Cardiac atrium fibroblast (primary cell): ENCODE measurements around the gene IFI44. TPM values are rescaled to one million over a fixed set of nuclear protein-coding genes. Genes with fewer than 3 reads are reported as not detected.

Experiments
- total RNA-seq: library from RNA; depleted of rRNA; stranded (reverse); fragments of >200 nt; gene quantifications from 2 replicates; pipeline ENCODE4 v1.2.3, GENCODE V29; 2015

IFI44 gene, protein sequence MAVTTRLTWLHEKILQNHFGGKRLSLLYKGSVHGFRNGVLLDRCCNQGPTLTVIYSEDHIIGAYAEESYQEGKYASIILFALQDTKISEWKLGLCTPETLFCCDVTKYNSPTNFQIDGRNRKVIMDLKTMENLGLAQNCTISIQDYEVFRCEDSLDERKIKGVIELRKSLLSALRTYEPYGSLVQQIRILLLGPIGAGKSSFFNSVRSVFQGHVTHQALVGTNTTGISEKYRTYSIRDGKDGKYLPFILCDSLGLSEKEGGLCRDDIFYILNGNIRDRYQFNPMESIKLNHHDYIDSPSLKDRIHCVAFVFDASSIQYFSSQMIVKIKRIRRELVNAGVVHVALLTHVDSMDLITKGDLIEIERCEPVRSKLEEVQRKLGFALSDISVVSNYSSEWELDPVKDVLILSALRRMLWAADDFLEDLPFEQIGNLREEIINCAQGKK
- total RNA-seq = 4.9 and 5.8 TPM in 2 replicates

GRCh38 chr1:78649628-78650027 lies at the start of gene IFI44:
IFI44 (plus strand) TSS chr1:78649831; CDS start chr1:78650196, 365 bp downstream.

DNA sequence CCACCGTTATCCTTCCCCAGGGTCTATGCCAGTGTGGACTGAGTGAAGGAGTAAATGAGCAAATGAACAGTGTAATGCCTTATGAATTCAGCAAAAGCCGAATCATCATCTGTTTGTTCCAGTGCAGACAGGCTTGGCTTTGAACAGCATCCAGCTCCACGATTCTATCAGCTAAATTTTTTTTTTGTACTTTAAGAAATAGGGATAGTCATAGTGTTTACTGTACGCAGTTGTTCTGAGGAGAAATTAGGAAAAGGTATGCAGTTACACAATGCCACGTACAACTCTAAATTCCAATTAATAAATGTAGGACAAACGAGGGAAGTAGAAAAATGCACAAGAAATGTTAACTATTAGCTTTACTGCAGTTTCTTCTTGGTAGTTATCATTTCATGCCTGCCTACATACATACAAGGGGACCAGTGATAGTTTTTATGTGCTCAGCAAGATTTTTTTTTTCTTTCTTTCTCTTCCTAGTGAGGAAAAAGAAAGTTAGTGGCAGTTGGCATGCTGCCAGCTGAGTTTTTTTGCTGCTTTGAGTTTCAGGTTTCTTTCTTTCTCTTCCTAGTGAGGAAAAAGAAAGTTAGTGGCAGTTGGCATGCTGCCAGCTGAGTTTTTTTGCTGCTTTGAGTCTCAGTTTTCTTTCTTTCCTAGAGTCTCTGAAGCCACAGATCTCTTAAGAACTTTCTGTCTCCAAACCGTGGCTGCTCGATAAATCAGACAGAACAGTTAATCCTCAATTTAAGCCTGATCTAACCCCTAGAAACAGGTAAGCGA lies 29.6 kb upstream of the IFI44 start, which contains the start of gene IFI44L:
TSS of gene IFI44L (plus strand) at position 646 of the 777 bp plus-strand sequence. CDS start 7,468 bp downstream, outside the sequence.

Other genes starting within 250 kb of the IFI44 start
- 0.32 TPM in 1 of 2 replicates, not detected in the other for gene PTGFR, start 158.9 kb upstream of the IFI44 start, total RNA-seq
- 2.3 and 9.6 TPM in 2 replicates for gene IFI44L, start 29.4 kb upstream of the IFI44 start, total RNA-seq